Gastroesophageal sphincter (tissue), 3 donors: Measurements from ENCODE around the gene TANGO2.

Experiments used
- POLR2A ChIP-seq, 2 donors: fragments of 450-650 bp; IDR thresholded peaks; one replicate each; pipeline ENCODE4 v1.6.1; 2017; ENCODE audit warnings: antibody characterized with exemption in 2 of 2, mild to moderate bottlenecking in 2 of 2, moderate library complexity in 1 of 2
- TF ChIP-seq, protein P1 (sequence below), 4 experiments: fragments of 200-600 bp in 2 of 4; fragments of 450-650 bp in 2 of 4; sonication (generic) in 1 of 4; IDR thresholded peaks; one replicate each; pipeline ENCODE4 v1.5.1; 2017 to 2019; ENCODE audit warnings: antibody characterized with exemption in 4 of 4, mild to moderate bottlenecking in 2 of 4, moderate library complexity in 2 of 4

- TF ChIP-seq, protein P1, sequence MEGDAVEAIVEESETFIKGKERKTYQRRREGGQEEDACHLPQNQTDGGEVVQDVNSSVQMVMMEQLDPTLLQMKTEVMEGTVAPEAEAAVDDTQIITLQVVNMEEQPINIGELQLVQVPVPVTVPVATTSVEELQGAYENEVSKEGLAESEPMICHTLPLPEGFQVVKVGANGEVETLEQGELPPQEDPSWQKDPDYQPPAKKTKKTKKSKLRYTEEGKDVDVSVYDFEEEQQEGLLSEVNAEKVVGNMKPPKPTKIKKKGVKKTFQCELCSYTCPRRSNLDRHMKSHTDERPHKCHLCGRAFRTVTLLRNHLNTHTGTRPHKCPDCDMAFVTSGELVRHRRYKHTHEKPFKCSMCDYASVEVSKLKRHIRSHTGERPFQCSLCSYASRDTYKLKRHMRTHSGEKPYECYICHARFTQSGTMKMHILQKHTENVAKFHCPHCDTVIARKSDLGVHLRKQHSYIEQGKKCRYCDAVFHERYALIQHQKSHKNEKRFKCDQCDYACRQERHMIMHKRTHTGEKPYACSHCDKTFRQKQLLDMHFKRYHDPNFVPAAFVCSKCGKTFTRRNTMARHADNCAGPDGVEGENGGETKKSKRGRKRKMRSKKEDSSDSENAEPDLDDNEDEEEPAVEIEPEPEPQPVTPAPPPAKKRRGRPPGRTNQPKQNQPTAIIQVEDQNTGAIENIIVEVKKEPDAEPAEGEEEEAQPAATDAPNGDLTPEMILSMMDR (IDR thresholded peaks at IDR 0.05): no peak
- no peak for TF ChIP-seq POLR2A (IDR thresholded peaks at IDR 0.05)
Observed at GRCh38 chr22:20105456-20106204, 84.7 kb downstream of the TANGO2 start.
